Sigmoid colon (tissue), 7 donors: ENCODE results near the gene MRTFB. TPM values are rescaled to one million over a fixed set of nuclear protein-coding genes. Genes with fewer than 3 reads are reported as not detected.

Experiments
- DNase-seq: peaks from one replicate; pipeline ENCODE4 v3.0.0-alpha.2; 2019
- H3K27ac ChIP-seq, 4 donors: fragments of 200-600 bp; sonication (generic); one replicate each; pipeline ENCODE4 v1.5.1; 2016 to 2019; ENCODE audit warnings: mild to moderate bottlenecking in 1 of 4
- H3K27me3 ChIP-seq, 3 donors: fragments of 200-600 bp; sonication (generic); one replicate each; pipeline ENCODE4 v1.5.1; 2019; ENCODE audit warnings: mild to moderate bottlenecking in 1 of 3
- H3K36me3 ChIP-seq, 4 donors: fragments of 200-600 bp; sonication (generic); one replicate each; pipeline ENCODE4 v1.5.1; 2016 to 2019
- H3K4me1 ChIP-seq, 4 donors: fragments of 200-600 bp; sonication (generic); one replicate each; pipeline ENCODE4 v1.5.1; 2017 to 2019
- H3K4me3 ChIP-seq, 4 donors: fragments of 200-600 bp; sonication (generic); one replicate each; pipeline ENCODE4 v1.5.1; 2017 to 2019; ENCODE audit warnings: mild to moderate bottlenecking in 2 of 4, moderate library complexity in 1 of 4
- H3K9me3 ChIP-seq, 4 donors: fragments of 200-600 bp in 3 of 4; sonication (generic) in 3 of 4; one replicate each; pipeline versions ENCODE4 v1.5.1 to v1.6.1; 2013 to 2019
- CTCF ChIP-seq, 4 experiments: fragments of 450-650 bp in 3 of 4; fragments of 200-600 bp in 1 of 4; IDR thresholded peaks; one replicate each; pipeline ENCODE4 v1.5.1; 2016 to 2019; ENCODE audit warnings: antibody characterized with exemption in 4 of 4, mild to moderate bottlenecking in 3 of 4, moderate library complexity in 2 of 4
- EP300 ChIP-seq, 4 donors: sonication (generic); formaldehyde crosslinking; IDR thresholded peaks; one replicate each; pipeline ENCODE4 v1.6.1; 2017; ENCODE audit warnings: antibody characterized with exemption in 4 of 4
- POLR2A ChIP-seq, 2 donors: fragments of 450-650 bp; IDR thresholded peaks; one replicate each; pipeline ENCODE4 v1.6.1; 2016; ENCODE audit warnings: antibody characterized with exemption in 2 of 2, mild to moderate bottlenecking in 2 of 2, moderate library complexity in 2 of 2
- POLR2AphosphoS5 ChIP-seq, 4 donors: sonication (generic); formaldehyde crosslinking; IDR thresholded peaks; one replicate each; pipeline ENCODE4 v1.6.1; 2017; ENCODE audit warnings: antibody characterized with exemption in 4 of 4
- WGBS, 2 donors: extraction: QIAGEN DNeasy Blood & Tissue Kit; methylation state at CpG; one replicate each; pipeline ENCODE4 v1.1.7; 2013; 5-methylcytosine and 5-hydroxymethylcytosine counted together
- intact Hi-C: fragments of 100-400 bp; cut with DNase I; formaldehyde crosslinking; loops from one replicate; pipeline ENCODE4 v1.15.1; 2023
- polyA plus RNA-seq, 3 donors: library from polyadenylated mRNA; stranded (reverse); fragments of 200-250 nt; gene quantifications; one replicate each; pipeline ENCODE4 v1.2.3, GENCODE V29; 2013
- total RNA-seq, 4 donors: library from RNA; depleted of rRNA; stranded (reverse); fragments of >200 nt; gene quantifications; one replicate each; pipeline ENCODE4 v1.1.0, GENCODE V29; 2016
- donor health status: healthy with polysubstance abuse.
- donor health status: Bipolar disorder and iron deficiency.
- donor health status: healthy.

Gene MRTFB
- total and polyA plus RNA-seq, 7 donors, result 4.6 to 44.6 (median 23.2) TPM

GRCh38 chr16:14301169-14302030 is 230.3 kb downstream of the MRTFB start:
- Histone ChIP-seq H3K27ac (peak overlapping the region; percentile 85 to 92 (median 90)), H3K4me1 (peaks cover 0 to 43% (median 25%) of the 10 kb centered on the region in 4 donors), H3K27me3 (no peaks in the 10 kb centered on the region), H3K36me3 (no peaks in the 10 kb centered on the region), H3K4me3 (peak overlapping the region; percentile 43 to 100 (median 97)), H3K9me3 (no peaks in the 10 kb centered on the region)
- TF ChIP-seq CTCF (IDR thresholded peaks at IDR 0.05) (no peak), POLR2AphosphoS5 (IDR thresholded peaks at IDR 0.05) (no peak), POLR2A (IDR thresholded peaks at IDR 0.05) (no peak), EP300 (IDR thresholded peaks at IDR 0.05) (no peak)
- peak; percentile 77 for DNase-seq
- 0 to 1% methylated on average over 34 of the region's 34 CpGs for WGBS, 2 donors
- intact Hi-C loops, result loop anchor here (1.0 to 5.0 kb wide), 7 partner anchors 17 to 379 kb away; partner anchors contain the start of gene ERCC4

GRCh38 chr16:14302031-14302398 is 230.9 kb downstream of the MRTFB start:
- H3K4me1 ChIP-seq, result peaks cover 0 to 49% (median 32%) of the 10 kb centered on the region in 4 donors
- peak overlapping the region; percentile 87 to 100 (median 97) for H3K4me3 ChIP-seq
- DNase-seq, result peak; percentile 79
- intact Hi-C loops, result loop anchor here (2.0 to 5.0 kb wide), 4 partner anchors 17 to 380 kb away; partner anchors contain the start of gene ERCC4
- TF ChIP-seq POLR2A (IDR thresholded peaks at IDR 0.05) (peak in 1 of 2 donors; percentile 34), POLR2AphosphoS5 (IDR thresholded peaks at IDR 0.05) (peak; percentile 26 to 86 (median 77)), CTCF (IDR thresholded peaks at IDR 0.05) (no peak), EP300 (IDR thresholded peaks at IDR 0.05) (no peak)
- WGBS, 2 donors, result 0% methylated on average over 34 to 37 of the region's 37 CpGs
- H3K27me3 ChIP-seq, result no peaks in the 10 kb centered on the region
- peak overlapping the region; percentile 88 to 92 (median 91) for H3K27ac ChIP-seq
- no peaks in the 10 kb centered on the region for H3K36me3 ChIP-seq
- no peaks in the 10 kb centered on the region for H3K9me3 ChIP-seq

DNA sequence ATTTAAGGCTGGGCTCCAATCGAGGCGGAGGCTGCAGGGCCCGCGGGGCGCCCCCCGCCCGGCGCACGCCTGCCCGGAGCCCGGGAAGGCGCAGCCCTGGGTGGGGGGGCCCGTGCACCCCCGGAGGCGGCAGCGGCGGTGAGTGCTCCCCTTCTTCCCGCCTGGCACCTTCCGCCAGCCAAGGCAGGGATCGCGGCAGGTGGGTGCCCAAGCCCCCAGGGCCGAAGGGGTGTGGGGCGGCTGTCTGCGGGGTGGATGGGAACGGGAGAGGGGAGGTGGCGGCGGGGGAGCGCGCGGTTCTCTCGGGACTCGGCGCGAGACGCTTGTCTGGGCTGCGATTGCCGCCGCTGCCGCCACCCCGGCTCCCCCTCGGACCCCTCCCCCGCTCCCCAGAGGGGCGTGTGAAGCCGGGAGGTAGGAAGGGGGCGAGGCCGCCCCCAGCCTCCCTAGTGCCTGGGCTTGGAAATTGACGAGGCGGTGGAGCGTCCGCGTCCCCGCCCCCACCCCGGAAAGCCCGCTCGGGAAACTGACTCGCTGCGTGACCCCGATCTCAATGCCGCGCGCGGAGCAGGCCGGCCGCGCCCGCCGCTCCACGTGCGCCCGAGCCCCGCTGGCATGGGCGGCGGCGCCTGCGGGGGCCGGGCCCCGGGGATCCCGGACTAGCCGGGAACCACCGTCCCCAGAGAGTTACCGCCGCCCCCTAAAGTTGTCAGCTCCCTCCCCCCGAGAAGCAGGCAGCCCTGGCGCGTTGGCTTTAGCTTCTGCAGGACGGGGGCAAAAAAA is 231.5 kb downstream of the MRTFB start:
- DNase-seq, result no peak
- H3K4me3 ChIP-seq, result peak overlapping the region; percentile 87 to 100 (median 97)
- no peaks in the 10 kb centered on the region for H3K9me3 ChIP-seq
- H3K36me3 ChIP-seq, result no peaks in the 10 kb centered on the region
- intact Hi-C loops, result loop anchor here (2.0 to 5.0 kb wide), 4 partner anchors 18 to 380 kb away; partner anchors contain the start of gene ERCC4
- H3K27me3 ChIP-seq, result no peaks in the 10 kb centered on the region
- no peak for TF ChIP-seq CTCF (IDR thresholded peaks at IDR 0.05)
- no peak for TF ChIP-seq POLR2A (IDR thresholded peaks at IDR 0.05)
- TF ChIP-seq EP300 (IDR thresholded peaks at IDR 0.05), result no peak
- no peak for TF ChIP-seq POLR2AphosphoS5 (IDR thresholded peaks at IDR 0.05)
- H3K27ac ChIP-seq, result peak overlapping the region; percentile 84 to 92 (median 91)
- H3K4me1 ChIP-seq, result peaks cover 0 to 55% (median 37%) of the 10 kb centered on the region in 4 donors
- WGBS, 2 donors, result 0 to 1% methylated on average over 86 of the region's 86 CpGs

DNA sequence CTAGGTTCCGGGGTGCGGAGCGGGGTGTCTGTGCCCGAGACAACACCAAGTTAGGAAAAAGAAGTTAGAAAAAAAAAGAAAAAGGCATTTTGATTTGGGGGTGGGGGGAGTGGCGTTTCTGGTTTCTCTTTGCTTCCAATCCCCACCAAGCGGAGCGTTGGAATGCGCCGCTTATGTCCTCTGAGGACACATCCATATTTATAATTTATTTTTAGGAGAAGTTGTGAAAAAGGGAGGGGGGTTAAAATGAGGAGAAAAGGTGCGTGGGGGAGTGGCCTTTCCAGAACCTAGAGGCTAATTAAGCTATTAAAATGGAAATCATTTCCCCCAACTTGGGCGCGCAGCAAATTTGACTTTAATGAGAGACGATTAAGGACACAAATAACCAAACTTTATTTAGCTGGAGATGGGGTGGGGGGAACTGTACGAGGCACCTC is 232.1 kb downstream of the MRTFB start:
- TF ChIP-seq POLR2A (IDR thresholded peaks at IDR 0.05), result no peak
- TF ChIP-seq POLR2AphosphoS5 (IDR thresholded peaks at IDR 0.05), result no peak
- TF ChIP-seq CTCF (IDR thresholded peaks at IDR 0.05), result no peak
- H3K9me3 ChIP-seq, result no peaks in the 10 kb centered on the region
- no peak for DNase-seq
- intact Hi-C loops, result loop anchor here (2.0 to 5.0 kb wide), 4 partner anchors 18 to 381 kb away; partner anchors contain the start of gene ERCC4
- H3K4me1 ChIP-seq, result peaks cover 0 to 61% (median 43%) of the 10 kb centered on the region in 4 donors
- no peaks in the 10 kb centered on the region for H3K27me3 ChIP-seq
- H3K4me3 ChIP-seq, result peak overlapping the region; percentile 87 to 100 (median 97)
- 7 to 9% methylated on average over 14 of the region's 14 CpGs for WGBS, 2 donors
- H3K36me3 ChIP-seq, result no peaks in the 10 kb centered on the region
- H3K27ac ChIP-seq, result peak overlapping the region; percentile 84 to 92 (median 91)
